ENCODE results near the gene FAM20A. TPM values are rescaled to one million over a fixed set of nuclear protein-coding genes. Genes with fewer than 3 reads are reported as not detected.

Gene FAM20A
- total and polyA plus RNA-seq, 9 of the 15 experiments (the other 6 are each of a cell fraction or from before 2014, with no cell fraction given) = 0.07 TPM; not detected in 8

DNA sequence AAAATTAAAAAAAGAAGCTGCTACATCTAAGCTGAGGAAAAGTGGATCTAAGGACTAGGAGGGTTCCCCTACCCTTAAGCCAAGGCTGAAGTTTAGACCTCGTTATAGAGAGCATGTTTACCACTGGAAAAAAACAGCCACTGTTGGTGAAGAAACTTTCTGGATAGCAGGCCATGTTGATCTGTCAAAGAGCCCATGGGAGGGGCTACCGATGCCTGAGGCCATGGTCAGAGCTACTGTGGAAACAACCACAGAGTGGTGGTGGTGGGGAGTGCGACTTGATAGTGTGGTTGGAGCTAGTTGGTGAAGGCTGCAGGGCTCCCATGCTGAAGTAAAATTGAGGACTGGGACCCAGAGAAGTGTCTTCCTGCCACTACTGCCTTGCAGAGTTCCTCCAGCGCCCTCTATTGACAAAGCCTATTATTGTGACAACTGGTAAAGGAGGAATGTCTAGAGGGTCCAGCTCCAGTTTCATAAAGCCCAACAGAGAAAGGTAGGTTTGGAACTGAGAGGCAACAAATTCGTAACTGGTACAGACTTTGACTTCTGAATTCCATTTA is 12.7 kb upstream of the FAM20A start (continued):
- TF ChIP-seq, protein P1, sequence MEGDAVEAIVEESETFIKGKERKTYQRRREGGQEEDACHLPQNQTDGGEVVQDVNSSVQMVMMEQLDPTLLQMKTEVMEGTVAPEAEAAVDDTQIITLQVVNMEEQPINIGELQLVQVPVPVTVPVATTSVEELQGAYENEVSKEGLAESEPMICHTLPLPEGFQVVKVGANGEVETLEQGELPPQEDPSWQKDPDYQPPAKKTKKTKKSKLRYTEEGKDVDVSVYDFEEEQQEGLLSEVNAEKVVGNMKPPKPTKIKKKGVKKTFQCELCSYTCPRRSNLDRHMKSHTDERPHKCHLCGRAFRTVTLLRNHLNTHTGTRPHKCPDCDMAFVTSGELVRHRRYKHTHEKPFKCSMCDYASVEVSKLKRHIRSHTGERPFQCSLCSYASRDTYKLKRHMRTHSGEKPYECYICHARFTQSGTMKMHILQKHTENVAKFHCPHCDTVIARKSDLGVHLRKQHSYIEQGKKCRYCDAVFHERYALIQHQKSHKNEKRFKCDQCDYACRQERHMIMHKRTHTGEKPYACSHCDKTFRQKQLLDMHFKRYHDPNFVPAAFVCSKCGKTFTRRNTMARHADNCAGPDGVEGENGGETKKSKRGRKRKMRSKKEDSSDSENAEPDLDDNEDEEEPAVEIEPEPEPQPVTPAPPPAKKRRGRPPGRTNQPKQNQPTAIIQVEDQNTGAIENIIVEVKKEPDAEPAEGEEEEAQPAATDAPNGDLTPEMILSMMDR (IDR thresholded peaks at IDR 0.05 in 2 of 3, conservative IDR thresholded peaks at IDR 0.05 in 1 of 3; ENCODE audit: insufficient read depth in 2 of 3, low read depth in 1 of 3, low read length in 3 of 3) = peak; percentile 76 to 86 (median 84)
- TF ChIP-seq SIX5 (IDR thresholded peaks at IDR 0.05; ENCODE audit: borderline replicate concordance in 1 of 2, insufficient read depth in 1 of 2, low read depth in 1 of 2, low read length in 2 of 2) (no peak), CBX8 (IDR thresholded peaks at IDR 0.05; ENCODE audit: borderline replicate concordance, extremely low read depth, low read depth, low read length, poor library complexity, severe bottlenecking) (no peak), SREBF2 (CRISPR knock-in tag; IDR thresholded peaks at IDR 0.05) (no peak), POLR3A (IDR thresholded peaks at IDR 0.05; ENCODE audit: borderline replicate concordance, extremely low read depth, insufficient read depth, insufficient read length) (no peak), MCM2 (IDR thresholded peaks at IDR 0.05; ENCODE audit: low read depth) (no peak), SLC30A9 (CRISPR knock-in tag; IDR thresholded peaks at IDR 0.05) (no peak), CREM (IDR thresholded peaks at IDR 0.05; ENCODE audit: low read depth) (0 out of 2 replicates have a peak, but pooled peaks have one; percentile 7), SETDB1 (IDR thresholded peaks at IDR 0.05; ENCODE audit: low read length) (no peak), ZFP36 (IDR thresholded peaks at IDR 0.05; ENCODE audit: low read depth, low read length, partially characterized antibody) (no peak), DDX20 (tag; IDR thresholded peaks at IDR 0.05; ENCODE audit: low read depth) (no peak), GABPA (tag; conservative IDR thresholded peaks at IDR 0.05; ENCODE audit: low read depth) (no peak), RBM17 (IDR thresholded peaks at IDR 0.05; ENCODE audit: borderline replicate concordance, low read depth, low read length) (no peak)
- TF ChIP-seq, protein P2, sequence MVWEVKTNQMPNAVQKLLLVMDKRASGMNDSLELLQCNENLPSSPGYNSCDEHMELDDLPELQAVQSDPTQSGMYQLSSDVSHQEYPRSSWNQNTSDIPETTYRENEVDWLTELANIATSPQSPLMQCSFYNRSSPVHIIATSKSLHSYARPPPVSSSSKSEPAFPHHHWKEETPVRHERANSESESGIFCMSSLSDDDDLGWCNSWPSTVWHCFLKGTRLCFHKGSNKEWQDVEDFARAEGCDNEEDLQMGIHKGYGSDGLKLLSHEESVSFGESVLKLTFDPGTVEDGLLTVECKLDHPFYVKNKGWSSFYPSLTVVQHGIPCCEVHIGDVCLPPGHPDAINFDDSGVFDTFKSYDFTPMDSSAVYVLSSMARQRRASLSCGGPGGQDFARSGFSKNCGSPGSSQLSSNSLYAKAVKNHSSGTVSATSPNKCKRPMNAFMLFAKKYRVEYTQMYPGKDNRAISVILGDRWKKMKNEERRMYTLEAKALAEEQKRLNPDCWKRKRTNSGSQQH (CRISPR knock-in tag; IDR thresholded peaks at IDR 0.05) = no peak
- TF ChIP-seq, protein P3, sequence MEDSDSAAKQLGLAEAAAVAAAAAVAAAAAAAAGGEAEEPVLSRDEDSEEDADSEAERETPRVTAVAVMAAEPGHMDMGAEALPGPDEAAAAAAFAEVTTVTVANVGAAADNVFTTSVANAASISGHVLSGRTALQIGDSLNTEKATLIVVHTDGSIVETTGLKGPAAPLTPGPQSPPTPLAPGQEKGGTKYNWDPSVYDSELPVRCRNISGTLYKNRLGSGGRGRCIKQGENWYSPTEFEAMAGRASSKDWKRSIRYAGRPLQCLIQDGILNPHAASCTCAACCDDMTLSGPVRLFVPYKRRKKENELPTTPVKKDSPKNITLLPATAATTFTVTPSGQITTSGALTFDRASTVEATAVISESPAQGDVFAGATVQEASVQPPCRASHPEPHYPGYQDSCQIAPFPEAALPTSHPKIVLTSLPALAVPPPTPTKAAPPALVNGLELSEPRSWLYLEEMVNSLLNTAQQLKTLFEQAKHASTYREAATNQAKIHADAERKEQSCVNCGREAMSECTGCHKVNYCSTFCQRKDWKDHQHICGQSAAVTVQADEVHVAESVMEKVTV (CRISPR knock-in tag; IDR thresholded peaks at IDR 0.05) = peak; percentile 38

All from K562 (cell line).